SW480 (cell line): Measurements from ENCODE around the gene POU2AF1.

ENCODE experiments used
- DNase-seq: peaks from one replicate; pipeline ENCODE4 v3.0.0-alpha.2; 2016; ENCODE audit warnings: low spot score

The POU2AF1 gene

DNA sequence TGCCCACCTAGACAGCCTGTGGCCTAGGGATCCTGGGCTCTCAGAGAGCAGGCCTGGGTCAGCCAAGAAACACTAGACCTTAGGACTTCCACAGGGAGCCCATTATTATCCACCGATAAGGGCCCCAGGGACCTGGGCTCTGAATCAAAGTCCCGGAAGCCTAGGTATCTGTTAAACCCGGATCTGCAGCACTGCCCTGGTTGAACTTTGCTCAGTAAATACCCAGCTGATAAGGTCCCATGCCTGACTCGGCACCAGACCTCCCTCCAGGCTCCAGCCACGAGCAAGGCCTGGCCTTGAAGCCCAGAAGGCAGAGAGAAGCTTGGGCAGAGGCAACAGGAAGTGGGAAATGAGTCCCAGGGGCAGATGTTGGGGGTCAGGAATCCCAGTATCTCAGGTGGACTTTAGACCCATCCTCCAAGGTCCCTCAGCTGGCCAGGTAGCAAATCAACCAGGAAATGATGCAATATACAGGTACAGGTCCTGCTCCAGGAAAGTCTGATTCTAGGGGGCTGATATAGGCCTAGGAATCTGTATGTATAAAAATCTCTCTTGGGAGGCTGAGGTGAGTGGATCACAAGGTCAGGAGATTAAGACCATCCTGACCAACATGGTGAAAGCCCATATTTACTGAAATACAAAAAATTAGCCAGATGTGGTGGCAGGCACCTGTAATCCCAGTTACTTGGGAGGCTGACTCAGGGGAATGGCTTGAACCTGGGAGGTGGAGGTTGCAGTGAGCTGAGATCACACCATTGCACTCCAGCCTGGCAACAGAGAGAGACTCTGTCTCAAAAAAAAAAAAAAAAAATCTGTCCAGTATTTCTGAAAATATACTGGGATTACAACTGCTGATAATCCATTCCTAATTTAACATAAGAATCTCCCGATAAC lies 18.7 kb downstream of the POU2AF1 start:
- DNase-seq: peak; percentile 49

DNA sequence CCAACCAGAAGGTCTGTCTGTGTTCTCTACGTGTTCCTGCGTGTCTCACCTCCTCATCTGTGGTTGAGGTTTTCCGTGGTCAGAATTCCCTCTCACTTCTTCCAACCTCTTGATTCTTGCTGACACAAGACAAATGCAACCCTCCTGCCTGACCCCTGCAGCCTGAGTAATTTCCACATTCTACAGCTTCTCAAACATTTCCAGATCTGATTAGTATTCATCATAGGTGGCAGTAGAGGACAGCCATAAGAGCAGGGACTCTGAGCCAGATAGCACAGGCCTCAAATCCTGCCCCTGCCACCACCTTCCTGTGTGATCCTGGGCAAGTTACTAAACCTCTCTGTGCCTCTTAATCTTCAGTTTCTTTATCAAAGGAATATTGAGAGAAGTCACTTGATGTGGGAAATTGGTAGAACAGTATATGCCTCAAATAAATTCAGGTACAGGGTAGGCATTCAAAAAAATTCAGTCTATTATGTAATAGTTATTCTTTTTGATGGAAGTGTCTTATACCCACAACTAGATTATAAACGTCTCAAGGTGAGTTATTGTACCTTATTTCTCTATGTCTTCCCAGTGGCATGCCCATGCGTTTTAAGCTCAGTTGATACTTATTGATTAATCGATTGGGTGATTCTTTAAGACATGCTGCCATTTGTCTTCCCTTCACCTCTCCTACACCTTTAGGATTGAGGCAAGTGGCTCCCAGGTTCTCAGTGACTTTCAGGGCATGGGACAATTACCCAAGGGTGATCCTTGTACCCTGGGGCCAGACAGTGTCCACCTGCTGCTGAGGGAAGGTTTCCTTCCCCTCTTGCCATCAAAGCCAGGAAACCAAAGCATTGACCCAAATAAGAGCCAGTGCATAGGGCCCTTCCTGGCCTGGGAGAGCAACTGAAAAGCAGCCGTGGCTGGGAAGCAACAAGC lies 19.6 kb downstream of the POU2AF1 start:
- no peak for DNase-seq

DNA sequence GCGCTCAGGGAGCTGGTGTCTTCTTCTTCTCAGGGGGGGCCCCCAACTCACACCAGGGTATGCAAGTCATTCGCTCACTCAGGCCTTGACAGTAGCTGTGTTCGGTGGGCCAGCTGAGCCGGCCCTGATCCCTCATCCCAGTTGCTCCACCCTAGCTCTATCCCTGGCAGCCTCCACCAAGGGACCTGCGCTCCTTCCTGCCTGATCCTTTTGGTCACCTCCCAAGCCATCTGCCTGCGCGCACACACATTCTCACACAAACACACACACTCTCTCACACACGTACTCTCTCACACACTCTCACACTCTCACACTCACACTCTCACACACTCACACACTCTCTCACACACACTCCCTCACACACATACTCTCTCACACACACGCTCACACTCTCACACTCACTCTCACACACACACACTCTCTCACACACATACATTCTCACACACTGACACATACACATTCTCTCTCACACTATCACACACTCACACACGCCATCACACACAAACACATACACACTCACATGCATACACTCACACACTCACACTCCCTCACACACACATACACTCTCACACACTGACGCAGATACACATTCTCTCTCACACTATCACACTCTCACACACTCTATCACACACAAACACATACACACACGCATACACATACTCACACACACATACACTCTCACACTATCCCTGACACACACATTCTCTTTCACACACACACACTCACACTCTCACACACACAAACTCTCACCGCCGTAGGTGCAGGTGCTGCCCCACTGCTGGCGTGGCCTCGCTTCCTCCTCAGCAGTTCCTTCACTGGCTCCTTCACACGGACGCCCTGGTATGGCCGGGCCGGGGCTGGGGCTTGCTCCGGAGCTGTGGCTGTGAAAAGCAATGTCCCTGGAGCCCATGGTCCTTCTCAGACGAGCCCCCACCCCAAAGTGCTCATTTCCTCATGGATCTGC lies 20.8 kb downstream of the POU2AF1 start:
- DNase-seq: no peak

DNA sequence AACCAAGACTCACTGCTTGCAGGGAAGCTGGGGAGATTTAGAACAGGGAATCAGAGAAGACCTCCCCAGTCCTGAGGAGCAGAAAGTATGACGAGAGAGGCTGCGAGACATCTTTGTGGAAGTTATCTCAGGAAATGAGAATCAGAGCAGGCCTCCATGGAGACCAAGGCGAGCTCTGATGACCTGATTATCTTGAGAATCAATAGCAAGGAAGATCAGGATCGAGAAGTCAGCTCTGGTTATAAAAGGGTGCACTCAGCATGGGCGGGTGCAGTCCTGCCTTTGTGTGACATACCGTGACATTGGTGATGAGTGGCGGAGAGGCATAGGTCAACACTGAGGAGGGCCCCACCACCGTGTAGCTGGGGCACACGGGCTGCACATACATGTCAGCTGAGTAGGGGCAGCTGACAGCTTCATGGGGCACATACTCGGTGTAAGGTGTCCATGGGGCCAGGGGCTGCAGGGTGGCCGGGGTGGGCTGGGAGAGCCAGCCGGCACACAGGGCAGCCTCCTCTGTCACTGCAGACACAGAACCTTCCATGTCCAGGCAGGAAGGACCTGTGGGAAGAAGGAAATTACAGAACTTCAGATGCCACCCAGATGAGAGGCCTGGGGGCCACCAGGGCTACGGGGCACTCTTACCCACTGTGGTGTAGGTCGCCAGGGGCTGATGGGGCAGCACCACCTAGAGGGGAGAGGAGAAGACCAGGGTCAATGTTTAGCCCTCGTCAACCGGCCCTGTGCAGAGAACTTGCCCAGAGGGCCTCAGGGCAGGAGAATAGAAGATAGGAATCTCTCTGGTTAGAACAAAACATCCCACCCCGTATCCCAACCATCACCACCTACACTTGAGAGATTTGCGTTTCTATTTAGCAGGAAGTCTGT lies 21.7 kb downstream of the POU2AF1 start:
- no peak for DNase-seq

DNA sequence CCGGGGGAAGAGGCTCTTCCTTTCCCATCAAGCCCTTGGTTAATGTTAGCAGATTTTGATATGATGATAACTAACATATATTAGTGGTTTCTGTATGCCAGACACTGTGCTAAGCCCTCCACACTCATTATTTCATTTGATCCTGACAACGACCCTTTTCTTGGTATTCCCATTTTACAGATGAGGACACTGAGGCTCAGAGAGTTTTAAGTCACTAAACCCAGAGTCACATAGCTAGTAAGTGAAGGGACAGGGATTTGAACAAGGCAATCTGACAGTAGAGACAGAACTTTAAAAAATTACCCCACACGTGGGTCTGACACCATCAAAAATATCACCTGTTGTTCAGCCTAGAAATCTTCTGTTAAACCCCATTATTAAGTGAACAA lies 22.4 kb downstream of the POU2AF1 start:
- no peak for DNase-seq

DNA sequence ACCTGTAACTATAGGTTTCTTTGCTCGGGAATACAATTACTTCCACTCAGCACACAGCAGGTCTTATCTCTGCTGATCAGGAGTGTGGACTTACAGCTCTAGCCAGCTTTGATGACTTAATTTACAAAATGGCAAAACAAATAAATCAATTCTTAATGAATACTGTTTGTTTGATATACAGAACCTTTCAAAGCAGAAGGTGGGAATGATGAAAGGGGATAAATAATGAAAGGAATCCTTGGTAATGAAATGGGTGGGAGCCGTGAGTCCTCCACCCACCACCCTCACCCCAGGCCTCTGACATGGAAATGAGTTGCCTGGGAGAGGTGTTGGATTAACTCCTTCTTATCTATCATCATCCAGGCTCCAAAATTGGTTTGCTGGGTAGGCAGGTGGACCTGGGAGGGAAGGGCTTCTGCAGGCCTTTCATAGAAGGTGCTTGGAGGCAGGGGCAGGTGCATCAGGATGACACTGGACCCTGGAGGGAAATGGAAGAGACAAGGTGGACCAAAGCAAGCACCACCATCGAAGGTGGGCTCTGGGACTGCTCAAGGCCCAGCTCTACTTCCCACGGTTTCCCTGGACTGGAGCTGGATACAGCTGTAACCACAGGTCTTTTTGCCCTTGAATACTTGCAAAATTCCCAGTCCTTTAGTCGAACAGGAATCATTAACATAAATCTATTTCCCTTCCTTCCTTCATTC lies 23.0 kb downstream of the POU2AF1 start:
- no peak for DNase-seq

DNA sequence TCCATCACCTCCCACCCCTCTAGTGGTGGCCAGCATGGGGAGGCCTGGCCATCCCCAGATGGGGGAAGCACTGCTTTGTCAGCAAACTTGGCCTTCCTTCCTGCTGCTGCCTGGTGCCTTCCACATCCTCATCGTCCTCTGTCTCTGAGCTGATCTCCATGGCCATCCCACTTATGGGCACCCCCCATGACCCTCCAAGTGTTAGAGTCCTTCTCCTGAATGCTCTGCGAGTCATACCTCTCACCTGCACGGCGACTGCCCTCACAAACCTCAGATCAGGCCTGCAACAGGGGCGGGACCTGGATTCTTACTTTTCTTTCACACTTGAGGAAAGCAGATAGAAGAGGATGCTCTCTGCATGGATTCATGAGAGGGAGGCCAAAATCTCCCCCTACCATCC lies 24.0 kb downstream of the POU2AF1 start:
- DNase-seq: no peak

DNA sequence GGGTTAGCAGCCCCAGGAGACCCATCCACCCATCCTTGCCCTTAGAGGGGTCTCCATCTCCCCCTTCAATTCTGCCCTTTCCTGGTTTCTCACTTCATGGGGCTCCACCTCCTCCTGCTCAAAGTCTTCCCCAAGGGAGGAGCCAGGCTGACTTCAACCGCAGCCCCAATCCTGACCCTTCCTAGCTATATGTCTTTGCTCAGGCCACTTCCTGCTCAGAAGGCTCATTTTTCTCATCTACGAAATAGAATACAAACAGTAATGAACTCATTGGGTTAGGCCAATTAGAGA lies 24.5 kb downstream of the POU2AF1 start:
- DNase-seq: no peak

DNA sequence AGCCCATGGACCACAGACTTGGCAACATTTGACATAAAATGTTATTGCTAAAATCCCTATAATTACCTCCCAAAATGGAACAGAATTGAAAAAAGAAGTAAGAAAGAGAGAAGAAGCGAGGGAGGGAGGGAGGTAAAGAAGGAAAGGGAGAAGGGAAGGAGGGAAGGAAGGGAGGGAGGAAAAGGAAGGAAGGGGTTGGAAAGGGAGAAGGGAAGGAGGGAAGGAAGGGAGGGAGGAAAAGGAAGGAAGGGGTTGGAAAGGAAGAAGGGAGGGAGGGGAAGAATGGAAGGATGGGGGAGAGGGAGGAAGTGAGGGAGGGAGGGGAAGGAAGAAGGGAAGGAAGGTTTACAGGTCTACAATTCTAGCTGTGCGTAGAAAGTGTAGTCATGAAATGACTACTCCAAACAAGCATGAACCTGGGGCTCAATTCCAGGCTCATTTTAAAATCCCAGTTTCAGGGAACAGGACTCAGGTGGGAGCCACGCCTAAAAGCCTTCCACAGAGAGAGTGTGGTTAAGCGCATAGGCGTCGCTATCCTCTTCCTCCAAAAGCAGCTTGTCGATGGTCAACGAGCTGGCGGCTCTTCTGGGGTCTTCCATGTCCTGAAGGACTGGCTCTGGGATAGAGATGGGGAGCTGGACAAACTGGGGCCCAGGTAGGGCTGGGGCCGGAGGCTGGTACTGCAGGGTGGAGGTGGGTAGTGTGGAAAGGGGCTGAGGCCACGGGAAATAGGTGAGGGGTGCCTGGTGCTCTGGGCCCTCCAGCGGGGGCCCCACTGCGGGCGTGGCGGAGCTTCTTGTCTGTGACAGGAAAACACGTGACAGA lies 25.1 kb downstream of the POU2AF1 start:
- DNase-seq: no peak

DNA sequence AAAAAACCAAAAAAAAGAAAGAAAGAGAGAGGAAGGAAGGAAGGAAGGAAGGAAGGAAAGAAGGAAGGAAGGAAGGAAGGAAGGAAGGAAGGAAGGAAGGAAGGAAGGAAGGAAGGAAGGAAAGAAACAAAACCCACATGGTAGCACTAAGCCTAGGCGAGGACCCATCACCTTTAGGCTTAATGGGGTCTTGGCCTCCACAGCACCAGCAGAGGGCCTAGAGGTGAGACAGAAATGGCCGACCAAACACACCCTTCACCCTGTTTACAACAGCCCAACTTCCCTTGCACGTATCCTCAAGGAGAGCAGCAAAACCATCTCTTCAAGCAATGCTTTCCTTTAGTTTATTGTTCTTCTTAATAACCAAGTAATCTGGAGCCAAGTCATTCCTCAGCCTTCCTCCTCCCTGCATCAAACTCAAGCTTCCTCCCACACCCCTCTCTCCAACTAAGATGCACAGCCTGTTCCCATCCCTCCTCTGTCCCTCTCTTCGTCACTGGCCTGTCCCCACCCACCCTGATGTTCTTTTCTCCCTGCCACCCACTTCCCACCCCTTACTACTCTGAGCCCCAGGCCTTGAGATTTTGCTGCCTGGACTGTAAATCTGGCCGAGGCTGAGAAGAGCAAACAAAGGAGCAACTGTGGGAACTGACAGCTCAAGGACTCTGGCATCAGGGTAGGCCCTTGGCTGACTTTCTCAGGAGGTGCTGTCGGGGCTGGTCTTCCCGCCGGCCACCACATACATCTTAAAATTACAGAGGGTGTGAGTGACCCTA lies 26.0 kb downstream of the POU2AF1 start:
- no peak for DNase-seq

DNA sequence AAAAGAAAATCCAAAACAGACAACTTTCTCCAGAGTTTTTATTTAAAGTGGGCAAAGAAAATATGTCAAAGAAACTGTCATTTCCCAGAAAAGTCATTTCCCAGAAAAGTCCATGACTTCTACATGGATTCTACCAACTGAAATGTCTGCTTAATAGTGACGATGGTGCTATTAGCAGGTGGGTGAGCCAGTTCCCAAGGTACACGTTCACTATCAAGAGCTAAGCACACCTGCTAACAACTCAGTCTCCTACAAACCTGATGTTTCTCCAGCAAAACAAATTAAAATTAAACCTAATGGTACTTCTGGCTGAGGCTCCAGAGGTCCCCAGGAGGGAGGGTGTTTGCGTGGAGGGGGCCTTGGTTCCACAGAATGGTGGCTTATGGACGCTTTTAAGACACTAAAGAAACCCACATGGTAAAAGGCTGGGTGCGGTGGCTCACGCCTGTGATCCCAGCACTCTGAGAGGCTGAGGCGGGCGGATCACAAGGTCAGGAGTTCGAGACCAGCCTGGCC lies 26.8 kb downstream of the POU2AF1 start:
- DNase-seq: no peak

DNA sequence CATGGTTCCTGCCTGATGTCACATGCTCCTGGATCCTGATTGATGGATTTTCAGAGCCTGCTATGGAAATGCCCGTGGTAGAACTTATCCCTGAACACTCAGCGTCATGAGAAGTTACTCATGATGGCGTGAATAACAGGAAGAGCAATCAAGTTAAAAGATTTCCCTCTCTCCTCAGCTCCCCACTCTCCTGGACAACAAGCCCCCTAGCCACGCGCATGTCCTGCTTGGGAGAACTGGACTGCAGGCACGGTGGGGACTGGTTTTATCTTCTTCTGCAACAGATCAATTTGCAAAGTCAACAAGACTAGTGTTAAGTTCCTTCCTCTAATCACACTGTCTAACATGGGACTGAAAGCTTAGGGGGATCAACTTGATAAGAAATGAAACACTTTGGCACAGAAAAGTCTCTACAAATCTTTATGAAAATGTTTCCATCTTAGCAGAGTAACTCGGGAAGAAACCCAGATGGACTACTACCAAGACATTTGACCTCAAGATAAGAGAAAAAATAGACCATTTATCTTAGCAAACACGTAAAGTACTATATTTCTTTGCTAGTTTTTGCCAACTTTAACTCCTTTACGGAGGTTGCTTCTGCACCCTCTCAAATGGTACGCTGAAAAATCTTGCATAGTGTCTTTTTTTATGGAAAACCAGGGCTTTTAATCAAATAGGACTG lies 27.6 kb downstream of the POU2AF1 start:
- DNase-seq: no peak

DNA sequence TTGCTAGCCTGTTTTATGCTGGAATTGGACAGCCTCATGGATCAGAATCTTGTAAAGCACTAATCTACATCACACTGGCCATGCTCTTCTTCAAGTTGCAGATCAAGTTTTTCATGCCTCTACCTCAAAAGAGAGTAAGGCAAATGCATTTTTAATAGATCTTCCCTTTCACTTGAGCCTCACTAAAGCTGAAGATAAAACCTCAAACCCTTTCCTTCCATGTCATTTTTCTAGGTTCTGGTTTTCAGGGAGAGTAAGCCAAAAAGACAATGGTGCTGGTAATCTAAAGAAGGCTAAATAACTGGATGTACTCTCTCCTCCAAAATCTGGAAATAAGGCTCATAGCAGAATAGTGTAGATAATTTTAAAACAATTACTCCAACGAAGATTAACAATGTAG lies 28.3 kb downstream of the POU2AF1 start:
- DNase-seq: no peak

DNA sequence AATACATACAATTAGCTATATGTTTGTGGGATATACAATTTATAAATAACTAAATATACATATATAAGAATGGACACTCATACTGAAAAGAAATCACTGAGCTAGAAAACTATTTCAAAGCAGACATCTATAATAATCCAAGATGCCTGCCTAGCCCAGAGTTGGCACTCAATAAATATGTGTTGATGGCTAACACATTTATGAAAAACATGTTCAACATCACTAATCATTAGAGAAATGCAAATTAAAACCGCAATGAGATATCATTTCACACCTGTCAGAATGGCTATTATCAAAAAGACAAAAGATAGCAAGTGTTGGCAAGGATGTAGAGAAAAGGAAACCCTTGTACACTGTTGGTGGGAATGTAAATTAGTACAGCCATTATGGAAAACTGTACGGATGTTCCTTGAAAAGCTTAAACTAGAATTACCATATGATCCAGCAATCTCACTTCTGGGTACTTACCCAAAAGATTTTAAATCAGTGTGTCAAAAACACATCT lies 29.8 kb downstream of the POU2AF1 start:
- no peak for DNase-seq

DNA sequence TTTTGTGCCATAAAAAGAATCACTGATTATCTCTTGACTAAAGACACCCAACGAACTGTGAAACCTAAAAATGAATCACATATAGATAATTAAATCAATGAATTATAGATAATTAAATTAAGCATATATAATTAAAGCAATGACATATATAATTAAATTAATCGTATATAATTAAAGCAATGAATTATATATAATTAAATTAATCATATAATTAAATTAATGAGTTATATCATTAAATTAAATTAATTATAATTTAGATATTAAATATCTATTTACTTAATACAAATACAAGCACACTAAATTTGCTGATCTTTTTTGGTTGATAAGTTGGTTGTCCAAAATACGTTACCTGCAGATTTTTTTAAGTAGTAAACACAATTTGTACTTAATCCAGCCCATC lies 30.9 kb downstream of the POU2AF1 start:
- no peak for DNase-seq

DNA sequence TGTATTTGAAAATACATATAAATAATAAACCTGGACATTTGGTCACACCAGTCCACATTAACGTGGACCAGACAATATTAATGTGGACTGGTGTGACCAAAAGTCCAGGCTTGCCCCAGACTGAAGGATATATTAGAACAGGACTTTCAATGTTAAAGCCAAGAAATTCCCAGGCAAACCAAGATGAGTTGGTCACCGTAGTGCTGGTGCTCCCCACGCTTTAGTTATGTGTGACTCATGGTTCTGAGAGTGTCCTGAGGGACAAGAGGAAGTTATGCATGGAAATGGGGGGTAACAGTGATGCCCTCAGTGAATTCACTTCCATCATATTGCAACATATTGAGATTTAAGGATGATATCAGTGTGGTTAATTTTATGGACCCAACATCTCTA lies 31.4 kb downstream of the POU2AF1 start:
- DNase-seq: no peak

DNA sequence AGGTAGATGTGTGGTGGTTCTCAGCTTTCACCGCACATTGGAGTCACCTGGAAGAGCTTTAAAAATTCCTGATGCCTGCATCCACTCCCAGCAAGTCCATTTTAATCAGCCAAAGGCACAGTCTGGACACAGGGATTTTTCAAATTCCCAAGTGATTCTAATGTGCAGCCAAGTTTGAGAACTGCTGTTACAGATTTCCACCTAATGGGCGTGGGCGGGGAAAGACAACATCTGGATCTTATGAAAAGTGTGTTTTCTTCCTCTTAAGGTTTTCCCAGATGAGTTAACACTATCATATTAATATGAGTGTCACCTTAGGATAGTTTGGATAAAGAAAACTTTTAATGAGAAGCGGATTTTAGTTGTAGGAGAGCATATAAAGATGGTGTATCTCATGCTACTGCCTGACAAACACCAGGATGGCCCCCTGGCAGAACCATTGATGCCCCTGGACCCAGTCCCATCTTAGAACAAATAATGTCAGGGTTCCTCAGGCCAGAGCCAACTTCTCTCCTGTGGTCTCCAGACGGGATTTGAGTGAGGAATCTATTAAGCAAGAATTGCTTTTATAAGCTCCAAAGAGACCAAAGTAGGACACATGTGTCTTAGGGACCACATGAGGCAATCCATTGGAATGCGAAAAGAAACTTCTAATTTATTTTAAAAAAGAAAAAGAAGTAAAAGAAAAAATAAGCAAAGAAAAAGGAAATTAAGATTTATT lies 31.9 kb downstream of the POU2AF1 start:
- no peak for DNase-seq
